Measurements from ENCODE around the gene AFP.

AFP gene

DNA sequence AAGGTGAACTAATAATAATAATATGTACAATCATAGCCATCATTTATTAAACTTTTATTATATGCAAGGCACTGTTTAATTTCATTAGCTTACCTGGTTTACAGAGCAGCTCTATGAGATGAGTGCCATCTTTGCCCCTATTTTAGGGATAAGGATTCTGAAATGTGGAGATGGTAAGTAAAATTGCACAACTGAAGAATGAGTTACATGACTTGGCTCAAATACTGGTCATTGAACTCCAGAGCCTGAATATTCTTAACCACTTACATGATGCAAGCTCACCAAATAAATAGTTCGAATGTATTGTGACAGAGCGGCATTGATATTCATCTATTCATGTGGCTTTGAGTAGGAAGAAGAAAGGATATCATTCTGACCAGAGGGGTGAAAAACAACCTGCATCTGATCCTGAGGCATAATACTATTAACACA lies 20.2 kb upstream of the AFP start:
- DNase-seq: no peak

DNA sequence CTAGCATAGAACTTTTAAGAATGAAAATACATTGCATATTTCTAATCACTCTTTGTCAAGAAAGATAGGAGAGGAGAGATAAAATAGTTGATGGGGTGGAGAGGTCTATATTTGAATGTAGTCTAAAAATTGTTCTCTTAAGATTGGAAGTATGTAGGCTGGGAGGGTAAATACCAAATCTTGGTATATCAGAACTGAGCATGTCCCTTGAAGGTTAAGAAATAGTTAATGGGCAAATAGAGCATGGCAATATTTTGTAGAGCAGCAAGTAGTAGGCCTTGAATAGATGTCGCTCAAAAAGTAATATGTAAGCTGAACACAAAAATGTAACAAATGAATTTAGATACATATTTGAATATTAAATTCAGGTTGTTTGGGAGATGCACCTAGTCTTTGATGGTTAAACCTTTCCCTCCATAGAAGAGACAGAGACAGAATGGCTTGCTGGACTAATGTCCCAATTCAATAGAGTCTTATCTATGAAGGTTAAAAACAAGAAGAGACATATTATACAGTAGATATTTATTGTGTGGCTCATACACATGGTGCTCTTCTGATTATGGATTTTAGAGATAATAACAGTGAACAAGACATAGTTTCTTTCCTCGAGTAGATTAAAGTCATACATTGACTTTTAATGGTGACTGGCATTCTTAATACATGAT lies 19.5 kb upstream of the AFP start:
- DNase-seq: no peak

DNA sequence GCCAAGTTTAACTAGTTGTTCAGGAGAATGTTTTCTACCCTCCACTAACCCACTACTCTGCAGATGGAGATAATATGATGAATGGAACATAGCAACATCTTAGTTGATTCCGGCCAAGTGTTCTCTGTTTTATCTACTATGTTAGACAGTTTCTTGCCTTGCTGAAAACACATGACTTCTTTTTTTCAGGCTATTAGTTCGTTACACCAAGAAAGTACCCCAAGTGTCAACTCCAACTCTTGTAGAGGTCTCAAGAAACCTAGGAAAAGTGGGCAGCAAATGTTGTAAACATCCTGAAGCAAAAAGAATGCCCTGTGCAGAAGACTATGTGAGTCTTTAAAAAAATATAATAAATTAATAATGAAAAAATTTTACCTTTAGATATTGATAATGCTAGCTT lies 18.7 kb upstream of the AFP start:
- no peak for DNase-seq

DNA sequence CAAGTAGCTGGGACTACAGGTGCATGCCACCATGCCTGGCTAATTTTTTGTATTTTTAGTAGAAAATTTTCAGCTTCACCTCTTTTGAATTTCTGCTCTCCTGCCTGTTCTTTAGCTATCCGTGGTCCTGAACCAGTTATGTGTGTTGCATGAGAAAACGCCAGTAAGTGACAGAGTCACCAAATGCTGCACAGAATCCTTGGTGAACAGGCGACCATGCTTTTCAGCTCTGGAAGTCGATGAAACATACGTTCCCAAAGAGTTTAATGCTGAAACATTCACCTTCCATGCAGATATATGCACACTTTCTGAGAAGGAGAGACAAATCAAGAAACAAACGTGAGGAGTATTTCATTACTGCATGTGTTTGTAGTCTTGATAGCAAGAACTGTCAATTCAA lies 18.0 kb upstream of the AFP start:
- DNase-seq: no peak

DNA sequence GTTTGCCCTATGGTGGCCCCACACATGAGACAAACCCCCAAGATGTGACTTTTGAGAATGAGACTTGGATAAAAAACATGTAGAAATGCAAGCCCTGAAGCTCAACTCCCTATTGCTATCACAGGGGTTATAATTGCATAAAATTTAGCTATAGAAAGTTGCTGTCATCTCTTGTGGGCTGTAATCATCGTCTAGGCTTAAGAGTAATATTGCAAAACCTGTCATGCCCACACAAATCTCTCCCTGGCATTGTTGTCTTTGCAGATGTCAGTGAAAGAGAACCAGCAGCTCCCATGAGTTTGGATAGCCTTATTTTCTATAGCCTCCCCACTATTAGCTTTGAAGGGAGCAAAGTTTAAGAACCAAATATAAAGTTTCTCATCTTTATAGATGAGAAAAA lies 17.3 kb upstream of the AFP start:
- DNase-seq: no peak

DNA sequence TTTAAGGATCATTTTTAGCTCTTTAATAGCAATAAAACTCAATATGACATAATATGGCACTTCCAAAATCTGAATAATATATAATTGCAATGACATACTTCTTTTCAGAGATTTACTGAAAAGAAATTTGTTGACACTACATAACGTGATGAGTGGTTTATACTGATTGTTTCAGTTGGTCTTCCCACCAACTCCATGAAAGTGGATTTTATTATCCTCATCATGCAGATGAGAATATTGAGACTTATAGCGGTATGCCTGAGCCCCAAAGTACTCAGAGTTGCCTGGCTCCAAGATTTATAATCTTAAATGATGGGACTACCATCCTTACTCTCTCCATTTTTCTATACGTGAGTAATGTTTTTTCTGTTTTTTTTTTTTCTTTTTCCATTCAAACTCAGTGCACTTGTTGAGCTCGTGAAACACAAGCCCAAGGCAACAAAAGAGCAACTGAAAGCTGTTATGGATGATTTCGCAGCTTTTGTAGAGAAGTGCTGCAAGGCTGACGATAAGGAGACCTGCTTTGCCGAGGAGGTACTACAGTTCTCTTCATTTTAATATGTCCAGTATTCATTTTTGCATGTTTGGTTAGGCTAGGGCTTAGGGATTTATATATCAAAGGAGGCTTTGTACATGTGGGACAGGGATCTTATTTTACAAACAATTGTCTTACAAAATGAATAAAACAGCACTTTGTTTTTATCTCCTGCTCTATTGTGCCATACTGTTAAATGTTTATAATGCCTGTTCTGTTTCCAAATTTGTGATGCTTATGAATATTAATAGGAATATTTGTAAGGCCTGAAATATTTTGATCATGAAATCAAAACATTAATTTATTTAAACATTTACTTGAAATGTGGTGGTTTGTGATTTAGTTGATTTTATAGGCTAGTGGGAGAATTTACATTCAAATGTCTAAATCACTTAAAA lies 16.6 kb upstream of the AFP start:
- DNase-seq: no peak

DNA sequence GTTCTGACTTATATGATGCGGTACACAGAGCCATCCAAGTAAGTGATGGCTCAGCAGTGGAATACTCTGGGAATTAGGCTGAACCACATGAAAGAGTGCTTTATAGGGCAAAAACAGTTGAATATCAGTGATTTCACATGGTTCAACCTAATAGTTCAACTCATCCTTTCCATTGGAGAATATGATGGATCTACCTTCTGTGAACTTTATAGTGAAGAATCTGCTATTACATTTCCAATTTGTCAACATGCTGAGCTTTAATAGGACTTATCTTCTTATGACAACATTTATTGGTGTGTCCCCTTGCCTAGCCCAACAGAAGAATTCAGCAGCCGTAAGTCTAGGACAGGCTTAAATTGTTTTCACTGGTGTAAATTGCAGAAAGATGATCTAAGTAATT lies 15.4 kb upstream of the AFP start:
- DNase-seq: no peak

DNA sequence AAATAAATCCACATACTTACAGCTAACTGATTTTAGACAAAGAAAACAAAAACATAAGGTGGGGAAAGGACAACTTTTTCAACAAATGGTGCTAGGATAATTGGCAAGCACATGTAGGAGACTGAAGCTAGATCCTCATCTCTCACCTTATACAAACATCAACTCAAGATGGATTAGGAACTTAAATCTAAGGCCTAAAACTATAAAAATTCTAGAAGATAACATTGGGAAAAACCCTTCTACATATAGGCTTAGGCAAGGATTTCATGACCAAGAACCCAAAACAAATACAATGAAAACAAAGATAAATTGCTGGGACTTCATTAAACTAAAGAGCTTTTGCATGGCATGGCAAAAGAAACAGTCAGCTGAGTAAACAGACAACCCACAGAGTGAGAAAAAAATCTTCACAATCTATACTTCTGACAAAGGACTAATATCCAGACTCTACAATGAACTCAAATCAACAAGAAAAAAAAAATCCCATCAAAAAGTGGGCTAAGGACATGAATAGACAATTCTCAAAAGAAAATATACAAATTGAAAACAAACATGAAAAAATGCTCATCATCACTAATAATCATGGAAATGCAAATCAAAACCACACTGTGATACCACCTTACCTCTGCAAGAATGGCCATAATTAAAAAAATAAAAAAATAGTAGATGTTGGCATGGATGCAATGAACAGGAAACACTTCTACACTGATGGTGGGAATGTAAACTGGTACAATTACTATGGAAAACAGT lies 14.1 kb upstream of the AFP start:
- DNase-seq: no peak

DNA sequence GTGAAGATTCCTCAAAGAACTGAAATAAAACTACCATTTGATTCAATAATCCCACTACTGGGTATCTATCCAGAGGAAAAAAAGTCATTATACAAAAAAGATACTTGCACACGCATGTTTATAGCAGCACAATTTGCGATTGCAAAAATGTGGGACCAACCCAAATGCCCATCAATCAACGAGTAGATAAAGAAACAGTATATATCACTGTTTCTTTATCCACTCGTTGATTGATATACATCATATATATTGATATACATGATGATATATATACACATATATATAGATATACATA lies 13.6 kb upstream of the AFP start:
- DNase-seq: no peak

DNA sequence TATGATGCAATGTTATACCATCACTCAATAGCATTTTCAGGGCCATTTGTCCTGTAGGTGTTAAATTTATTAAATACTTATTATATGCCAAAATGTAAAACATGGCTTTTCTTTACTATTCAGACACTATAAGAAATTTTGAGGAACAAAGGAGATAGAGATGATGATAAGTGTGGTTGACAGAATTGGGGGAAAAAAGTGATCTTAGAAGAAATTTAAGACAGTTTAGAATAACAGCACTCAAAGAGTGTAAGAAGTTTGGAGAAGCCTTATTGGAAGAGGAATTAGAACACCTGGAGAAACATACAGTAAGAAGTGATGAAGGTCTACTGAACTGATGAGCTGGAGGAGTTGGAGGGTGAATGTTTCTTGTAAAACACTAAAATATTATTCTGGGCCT lies 12.8 kb upstream of the AFP start:
- DNase-seq: no peak

DNA sequence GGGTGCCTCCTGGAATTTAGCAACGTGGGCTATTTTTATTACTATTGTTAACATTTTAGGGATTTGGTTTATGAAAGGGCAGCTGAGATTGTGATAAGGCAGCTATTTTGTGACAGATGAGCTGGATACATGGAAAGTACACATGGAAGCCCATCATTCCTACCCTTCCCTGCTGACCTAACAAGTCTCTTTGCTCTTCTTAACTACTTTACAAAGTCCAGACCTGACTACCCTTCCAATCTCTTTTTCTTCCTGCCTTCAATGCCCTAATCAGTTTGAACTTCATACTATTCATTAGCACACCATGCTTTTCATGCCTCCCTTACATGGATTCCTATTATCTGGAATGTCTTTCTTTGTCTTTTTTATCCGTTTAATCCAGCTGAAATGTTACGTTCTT lies 9.4 kb upstream of the AFP start:
- DNase-seq: no peak

DNA sequence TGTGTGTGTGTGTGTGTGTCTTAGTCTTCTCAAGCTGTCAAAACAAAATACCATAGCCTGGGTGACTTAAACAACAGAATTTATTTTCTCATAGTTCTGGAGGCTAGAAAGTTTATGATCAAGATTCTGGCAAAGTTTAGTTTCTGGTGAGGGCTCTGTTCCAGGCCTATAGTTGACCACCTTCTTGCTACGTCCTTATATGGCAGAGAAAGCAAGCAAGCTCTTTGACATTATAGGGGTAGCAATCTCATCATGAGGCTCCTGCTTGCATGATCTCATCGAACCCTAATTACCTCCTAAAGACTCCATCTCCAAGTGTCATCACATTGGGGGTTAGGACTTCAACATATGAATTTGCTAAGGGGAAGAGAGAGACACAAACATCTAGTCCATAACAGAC lies 6.9 kb upstream of the AFP start:
- no peak for DNase-seq

DNA sequence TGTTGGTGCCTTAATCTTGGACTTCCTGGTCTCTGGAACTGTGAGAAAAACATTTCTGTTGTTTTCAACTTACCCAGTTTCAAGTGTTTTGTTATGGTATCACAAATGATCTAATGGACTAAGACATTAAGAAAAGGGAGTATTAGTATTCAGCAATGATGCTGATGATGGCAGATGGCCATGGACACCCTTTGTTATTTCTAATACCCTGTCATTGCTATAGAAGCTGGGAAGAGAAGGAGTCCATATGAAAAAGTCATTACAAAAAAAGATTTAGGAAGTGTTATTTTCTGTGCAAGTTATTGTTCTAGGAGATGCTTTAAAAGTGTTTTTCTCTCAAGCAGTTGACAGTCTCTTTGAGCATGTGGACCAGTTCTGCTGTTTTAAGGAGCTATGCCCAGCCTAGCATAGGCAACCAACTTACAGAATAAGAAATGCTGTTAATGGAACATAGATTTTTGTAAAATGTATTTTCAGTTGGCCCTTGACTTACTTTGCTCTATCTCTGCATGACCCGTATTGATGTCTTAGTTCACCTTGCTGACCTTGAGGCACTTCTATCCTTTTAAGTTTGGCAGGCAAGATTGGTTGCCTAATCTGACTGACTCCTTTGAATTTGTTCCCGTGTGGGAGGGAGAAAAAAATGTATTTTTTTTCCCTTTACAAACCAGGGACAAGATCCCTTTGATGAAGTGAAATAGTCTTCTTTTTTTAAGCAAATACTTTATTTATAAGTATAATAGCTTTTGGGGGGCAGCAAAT lies 6.0 kb upstream of the AFP start:
- DNase-seq: no peak

DNA sequence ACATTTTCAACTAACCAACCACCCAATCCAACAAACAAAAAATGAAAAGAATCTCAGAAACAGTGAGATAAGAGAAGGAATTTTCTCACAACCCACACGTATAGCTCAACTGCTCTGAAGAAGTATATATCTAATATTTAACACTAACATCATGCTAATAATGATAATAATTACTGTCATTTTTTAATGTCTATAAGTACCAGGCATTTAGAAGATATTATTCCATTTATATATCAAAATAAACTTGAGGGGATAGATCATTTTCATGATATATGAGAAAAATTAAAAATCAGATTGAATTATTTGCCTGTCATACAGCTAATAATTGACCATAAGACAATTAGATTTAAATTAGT lies 4.2 kb upstream of the AFP start:
- DNase-seq: no peak

DNA sequence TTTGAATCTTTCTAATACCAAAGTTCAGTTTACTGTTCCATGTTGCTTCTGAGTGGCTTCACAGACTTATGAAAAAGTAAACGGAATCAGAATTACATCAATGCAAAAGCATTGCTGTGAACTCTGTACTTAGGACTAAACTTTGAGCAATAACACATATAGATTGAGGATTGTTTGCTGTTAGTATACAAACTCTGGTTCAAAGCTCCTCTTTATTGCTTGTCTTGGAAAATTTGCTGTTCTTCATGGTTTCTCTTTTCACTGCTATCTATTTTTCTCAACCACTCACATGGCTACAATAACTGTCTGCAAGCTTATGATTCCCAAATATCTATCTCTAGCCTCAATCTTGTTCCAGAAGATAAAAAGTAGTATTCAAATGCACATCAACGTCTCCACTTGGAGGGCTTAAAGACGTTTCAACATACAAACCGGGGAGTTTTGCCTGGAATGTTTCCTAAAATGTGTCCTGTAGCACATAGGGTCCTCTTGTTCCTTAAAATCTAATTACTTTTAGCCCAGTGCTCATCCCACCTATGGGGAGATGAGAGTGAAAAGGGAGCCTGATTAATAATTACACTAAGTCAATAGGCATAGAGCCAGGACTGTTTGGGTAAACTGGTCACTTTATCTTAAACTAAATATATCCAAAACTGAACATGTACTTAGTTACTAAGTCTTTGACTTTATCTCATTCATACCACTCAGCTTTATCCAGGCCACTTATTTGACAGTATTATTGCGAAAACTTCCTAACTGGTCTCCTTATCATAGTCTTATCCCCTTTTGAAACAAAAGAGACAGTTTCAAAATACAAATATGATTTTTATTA lies 3.6 kb upstream of the AFP start:
- DNase-seq: no peak

DNA sequence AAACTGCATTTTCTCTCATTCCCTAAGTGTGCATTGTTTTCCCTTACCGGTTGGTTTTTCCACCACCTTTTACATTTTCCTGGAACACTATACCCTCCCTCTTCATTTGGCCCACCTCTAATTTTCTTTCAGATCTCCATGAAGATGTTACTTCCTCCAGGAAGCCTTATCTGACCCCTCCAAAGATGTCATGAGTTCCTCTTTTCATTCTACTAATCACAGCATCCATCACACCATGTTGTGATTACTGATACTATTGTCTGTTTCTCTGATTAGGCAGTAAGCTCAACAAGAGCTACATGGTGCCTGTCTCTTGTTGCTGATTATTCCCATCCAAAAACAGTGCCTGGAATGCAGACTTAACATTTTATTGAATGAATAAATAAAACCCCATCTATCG lies 2.9 kb upstream of the AFP start:
- DNase-seq: no peak

DNA sequence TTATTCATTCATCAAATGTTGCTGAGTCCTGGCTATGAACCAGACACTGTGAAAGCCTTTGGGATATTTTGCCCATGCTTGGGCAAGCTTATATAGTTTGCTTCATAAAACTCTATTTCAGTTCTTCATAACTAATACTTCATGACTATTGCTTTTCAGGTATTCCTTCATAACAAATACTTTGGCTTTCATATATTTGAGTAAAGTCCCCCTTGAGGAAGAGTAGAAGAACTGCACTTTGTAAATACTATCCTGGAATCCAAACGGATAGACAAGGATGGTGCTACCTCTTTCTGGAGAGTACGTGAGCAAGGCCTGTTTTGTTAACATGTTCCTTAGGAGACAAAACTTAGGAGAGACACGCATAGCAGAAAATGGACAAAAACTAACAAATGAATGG lies 1.7 kb upstream of the AFP start:
- DNase-seq: no peak

DNA sequence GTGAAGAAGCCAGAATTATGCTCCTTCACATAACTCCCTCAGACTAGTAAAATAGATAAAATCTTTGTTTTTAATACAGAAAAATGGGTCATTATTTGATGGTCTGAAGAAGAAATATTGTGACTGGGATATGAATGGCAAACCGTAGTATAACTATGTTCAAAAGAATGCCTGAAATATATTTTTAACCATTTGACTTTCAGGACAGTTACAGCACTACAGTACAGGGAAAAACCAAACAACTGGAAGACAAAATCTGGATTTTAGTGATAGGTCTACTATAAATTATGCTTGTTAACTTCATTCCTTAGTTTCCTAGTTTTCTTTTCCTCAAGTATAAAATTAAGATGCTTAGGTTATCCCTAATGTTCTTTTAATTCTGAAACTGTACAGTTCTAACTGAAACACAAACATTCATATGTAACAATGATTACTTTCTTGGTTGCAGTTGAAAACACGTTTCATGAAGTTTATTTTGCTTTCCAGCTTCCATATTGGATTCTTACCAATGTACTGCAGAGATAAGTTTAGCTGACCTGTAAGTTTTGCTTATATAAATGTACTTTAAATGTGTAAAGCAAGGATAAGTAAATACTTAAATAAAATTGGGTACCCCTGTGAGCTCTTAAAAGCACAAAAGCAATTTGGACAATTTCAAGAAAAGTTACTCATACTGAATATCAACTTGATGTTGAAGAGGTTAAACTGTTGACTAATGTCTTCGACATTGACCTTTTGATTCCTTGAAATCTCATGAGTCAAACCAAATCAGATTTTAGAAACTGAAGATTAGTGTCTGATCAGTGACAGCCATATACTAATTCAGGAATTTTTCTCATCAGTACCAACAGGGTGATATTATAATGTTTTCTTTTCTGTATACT lies 895 bp downstream of the AFP start:
- no peak for DNase-seq

DNA sequence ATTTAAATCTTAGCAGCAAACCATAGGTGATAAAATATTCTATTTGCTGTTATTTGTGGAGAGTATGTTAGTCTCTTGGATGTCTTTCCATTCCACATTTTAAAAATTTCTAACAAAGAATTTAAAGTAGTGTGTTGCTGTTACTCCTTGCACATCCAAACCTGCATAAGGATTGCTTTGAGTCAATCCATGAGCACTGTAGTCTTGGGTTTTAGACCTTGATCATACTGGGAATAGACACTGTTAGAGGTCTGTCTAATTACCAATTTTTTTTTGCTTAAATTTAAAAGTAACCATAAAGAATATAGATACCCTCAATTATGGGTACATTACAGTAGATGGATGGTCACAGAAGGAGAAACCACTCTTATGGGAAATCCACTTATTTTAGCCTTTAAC lies 1.5 kb downstream of the AFP start:
- no peak for DNase-seq

DNA sequence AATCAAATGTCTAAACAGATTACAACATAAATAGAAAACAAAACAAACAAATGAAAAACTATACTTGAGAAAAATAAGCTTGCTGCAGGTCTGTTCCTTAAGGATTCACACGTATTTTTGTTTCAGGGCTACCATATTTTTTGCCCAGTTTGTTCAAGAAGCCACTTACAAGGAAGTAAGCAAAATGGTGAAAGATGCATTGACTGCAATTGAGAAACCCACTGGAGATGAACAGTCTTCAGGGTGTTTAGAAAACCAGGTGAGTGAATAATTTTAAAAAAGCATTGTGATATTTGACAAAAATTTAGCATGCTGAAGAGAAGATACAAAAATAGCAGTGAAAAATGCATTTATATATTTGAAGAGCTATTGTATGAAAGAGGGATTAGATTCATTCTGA lies 2.0 kb downstream of the AFP start:
- DNase-seq: no peak

DNA sequence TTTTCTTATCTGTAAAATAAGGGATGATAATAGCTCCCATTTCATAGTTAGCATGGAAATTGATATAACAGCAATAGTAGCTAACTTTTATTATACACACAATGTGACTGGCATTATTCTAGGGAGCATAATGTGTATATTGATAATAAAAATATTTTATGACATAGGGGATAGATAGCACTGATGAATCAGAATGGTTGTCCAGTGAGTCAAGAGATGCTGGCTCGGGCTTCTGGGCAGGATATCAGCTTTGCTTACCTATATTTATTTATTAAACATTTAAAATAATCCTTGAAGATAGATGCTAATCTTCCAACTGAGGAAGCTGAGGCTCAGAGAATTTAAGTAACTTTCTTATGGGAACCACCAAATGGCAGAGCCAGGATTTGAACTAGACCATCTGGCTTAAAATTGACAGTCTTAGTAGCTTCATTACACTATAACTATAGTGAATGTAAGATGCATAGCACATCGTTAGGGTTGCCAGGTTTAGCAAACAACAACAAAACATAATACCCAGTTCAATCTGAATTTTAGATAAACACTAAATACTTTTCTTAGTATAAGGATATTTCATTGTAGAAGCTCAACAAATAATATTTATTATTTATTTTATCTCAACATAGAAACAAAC lies 2.7 kb downstream of the AFP start:
- DNase-seq: no peak

All from NCI-H2227 treated with DMSO at 0.1 percent for 48 hours (cell line).